Erythroblast (primary cell): ENCODE measurements around the gene LDLR.
A peak's percentile ranks its signal among the peaks of the same experiment; 100 is the strongest.

ENCODE experiments used
- GATA1 ChIP-seq: IDR thresholded peaks from 2 replicates; pipeline ENCODE4 v1.6.1; 2011; ENCODE audit warnings: low read depth, mild to moderate bottlenecking, control low read depth, low read length, moderate library complexity
- POLR2A ChIP-seq: IDR thresholded peaks from 2 replicates; pipeline ENCODE4 v1.6.1; 2011; ENCODE audit warnings: mild to moderate bottlenecking, low read length

- peak; percentile 99 for TF ChIP-seq POLR2A
- no peak for TF ChIP-seq GATA1
These were observed at the start of gene LDLR for GRCh38 chr19:11089254-11090013.
